ENCODE results near the gene HCFC1.

The HCFC1 gene

DNA sequence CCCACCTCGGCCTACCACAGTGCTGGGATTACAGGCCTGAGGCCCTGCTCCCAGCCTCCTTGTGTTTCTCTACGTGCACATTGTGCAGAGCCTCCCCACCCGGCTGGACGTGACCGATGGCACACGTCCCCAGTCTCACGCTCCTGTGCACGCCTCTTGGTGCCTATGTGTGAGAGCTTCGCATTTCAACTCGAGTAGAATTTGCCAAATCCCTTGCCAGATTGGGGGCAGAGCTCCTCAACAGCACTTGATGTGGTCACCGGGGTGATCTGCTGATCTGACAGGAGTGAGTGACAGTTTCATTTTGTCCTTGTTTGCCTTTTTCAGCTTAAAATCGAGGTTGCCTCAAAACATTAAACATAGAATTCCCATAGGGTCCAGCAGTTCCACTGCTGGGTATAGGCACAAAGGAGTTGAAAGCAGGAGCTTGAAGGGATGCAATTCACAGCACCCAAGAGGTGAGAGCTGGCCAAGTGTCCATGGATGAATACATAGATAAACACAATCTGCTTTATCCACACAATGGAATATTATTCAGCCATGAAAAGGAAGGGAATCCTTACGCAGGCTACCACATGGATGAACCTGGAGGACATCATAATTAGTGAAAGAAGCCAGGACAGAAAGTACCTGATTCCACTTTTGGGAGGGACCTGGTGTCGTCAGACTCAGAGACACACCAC is 18.5 kb upstream of the HCFC1 start:
- TF ChIP-seq L3MBTL2 (conservative IDR thresholded peaks at IDR 0.05) (no peak), CTBP1 (IDR thresholded peaks at IDR 0.05; ENCODE audit: borderline replicate concordance) (no peak), FOXA1 (IDR thresholded peaks at IDR 0.05) (no peak), SP1 (IDR thresholded peaks at IDR 0.05) (no peak), BHLHE40 (IDR thresholded peaks at IDR 0.05; ENCODE audit: borderline replicate concordance) (no peak), ZNF384 (IDR thresholded peaks at IDR 0.05) (no peak), NFRKB (IDR thresholded peaks at IDR 0.05) (no peak), FOXK2 (IDR thresholded peaks at IDR 0.05) (no peak), FOXM1 (IDR thresholded peaks at IDR 0.05; ENCODE audit: borderline replicate concordance) (no peak), TARDBP (IDR thresholded peaks at IDR 0.05) (no peak), SUZ12 (IDR thresholded peaks at IDR 0.05) (no peak), ARNT (IDR thresholded peaks at IDR 0.05) (no peak), ELF4 (IDR thresholded peaks at IDR 0.05) (no peak)
- TF ChIP-seq, protein P1, sequence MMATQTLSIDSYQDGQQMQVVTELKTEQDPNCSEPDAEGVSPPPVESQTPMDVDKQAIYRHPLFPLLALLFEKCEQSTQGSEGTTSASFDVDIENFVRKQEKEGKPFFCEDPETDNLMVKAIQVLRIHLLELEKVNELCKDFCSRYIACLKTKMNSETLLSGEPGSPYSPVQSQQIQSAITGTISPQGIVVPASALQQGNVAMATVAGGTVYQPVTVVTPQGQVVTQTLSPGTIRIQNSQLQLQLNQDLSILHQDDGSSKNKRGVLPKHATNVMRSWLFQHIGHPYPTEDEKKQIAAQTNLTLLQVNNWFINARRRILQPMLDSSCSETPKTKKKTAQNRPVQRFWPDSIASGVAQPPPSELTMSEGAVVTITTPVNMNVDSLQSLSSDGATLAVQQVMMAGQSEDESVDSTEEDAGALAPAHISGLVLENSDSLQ (IDR thresholded peaks at IDR 0.05): no peak
- CTCF ChIA-PET: interaction anchor here (1.1 kb wide), 1 partner anchor 146 kb away, joined by 3 read pairs; no protein-coding TSS in a partner anchor
- DNase-seq (ENCODE audit: extremely low spot score): no peak
- POLR2A ChIA-PET: interaction anchor here (0.8 to 1.2 kb wide), 2 partner anchors 17 to 107 kb away, joined by 3 to 4 read pairs; partner anchors contain the start of genes MECP2 and TMEM187

DNA sequence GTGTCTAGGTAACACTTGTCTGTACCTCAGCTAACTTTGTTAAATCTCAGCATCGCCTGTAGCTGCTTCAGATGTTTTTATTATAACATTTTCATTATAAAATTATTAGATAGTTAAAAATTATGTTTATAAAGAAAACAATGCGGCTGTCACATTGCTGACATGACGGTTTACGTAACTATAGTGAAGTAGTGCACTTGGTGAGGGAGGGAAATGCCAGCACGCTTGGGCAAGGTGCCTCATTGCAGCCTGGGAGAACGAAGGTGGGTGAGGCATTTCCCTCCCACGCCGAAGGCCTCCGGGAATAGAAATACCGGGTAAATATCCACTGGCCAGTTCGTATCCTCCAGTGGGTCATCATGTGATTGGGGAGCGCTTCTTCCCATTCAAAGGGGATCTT is 16.9 kb upstream of the HCFC1 start:
- ChIA-PET POLR2A (no interaction called here), CTCF (no interaction called here)
- TF ChIP-seq ARNT (IDR thresholded peaks at IDR 0.05): no peak
- no peak for TF ChIP-seq BHLHE40 (IDR thresholded peaks at IDR 0.05; ENCODE audit: borderline replicate concordance)
- TF ChIP-seq SP1 (IDR thresholded peaks at IDR 0.05): no peak
- no peak for TF ChIP-seq HDGF (IDR thresholded peaks at IDR 0.05; ENCODE audit: borderline replicate concordance)
- TF ChIP-seq NFRKB (IDR thresholded peaks at IDR 0.05): no peak
- TF ChIP-seq FOXM1 (IDR thresholded peaks at IDR 0.05; ENCODE audit: borderline replicate concordance): no peak
- no peak for TF ChIP-seq TARDBP (IDR thresholded peaks at IDR 0.05)
- TF ChIP-seq LEF1 (IDR thresholded peaks at IDR 0.05; ENCODE audit: borderline replicate concordance): no peak
- no peak for TF ChIP-seq FOXA1 (IDR thresholded peaks at IDR 0.05)
- no peak for TF ChIP-seq ZNF384 (IDR thresholded peaks at IDR 0.05)
- TF ChIP-seq, protein P1 (IDR thresholded peaks at IDR 0.05): no peak
- no peak for TF ChIP-seq FOXK2 (IDR thresholded peaks at IDR 0.05)
- no peak for TF ChIP-seq SUZ12 (IDR thresholded peaks at IDR 0.05)
- DNase-seq (ENCODE audit: extremely low spot score): no peak

DNA sequence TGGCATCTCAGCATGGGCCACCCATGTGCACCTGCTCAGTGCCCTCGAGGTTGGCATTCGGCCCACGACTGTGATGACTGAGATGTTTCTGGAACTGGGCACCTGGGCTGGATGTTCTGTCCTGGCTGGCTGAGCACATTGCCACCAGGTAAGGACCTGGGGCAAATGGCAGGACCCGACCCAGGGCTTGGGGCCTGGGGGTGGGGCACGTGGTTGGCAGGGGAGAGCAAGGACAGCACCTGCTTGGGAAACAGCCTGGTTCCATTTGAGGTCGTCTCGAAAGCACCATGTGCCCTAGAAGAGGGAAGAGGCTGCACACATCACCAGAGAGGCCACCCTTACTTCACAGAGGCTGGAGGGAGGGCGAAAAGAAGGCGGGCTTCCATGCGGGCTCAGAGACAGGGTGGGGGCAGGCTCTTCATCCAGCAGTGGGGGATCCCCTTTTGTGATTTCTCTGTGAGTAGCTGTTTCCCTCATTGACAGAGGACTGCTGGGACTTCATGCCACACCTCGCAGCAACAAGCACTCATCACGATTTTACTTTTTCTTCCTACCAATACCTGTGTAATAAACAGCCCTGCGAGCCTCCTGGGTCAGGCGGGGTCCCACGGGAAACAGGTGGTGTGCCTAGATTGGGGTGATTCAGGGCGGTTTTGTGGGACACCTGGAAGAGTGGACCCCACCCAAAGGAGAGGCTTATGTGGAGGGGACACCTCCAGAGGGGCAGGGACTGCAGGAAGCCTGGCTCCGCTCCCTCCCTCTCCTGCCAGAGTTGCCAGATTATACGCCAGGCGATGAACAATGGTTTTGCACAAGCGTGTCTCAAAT is 12.9 kb upstream of the HCFC1 start:
- CTCF ChIA-PET: no interaction called here
- no peak for TF ChIP-seq ZNF384 (IDR thresholded peaks at IDR 0.05)
- TF ChIP-seq ELF4 (IDR thresholded peaks at IDR 0.05): no peak
- TF ChIP-seq SP1 (IDR thresholded peaks at IDR 0.05): no peak
- no peak for TF ChIP-seq TARDBP (IDR thresholded peaks at IDR 0.05)
- no peak for TF ChIP-seq NFRKB (IDR thresholded peaks at IDR 0.05)
- TF ChIP-seq FOXM1 (IDR thresholded peaks at IDR 0.05; ENCODE audit: borderline replicate concordance): no peak
- no peak for TF ChIP-seq L3MBTL2 (conservative IDR thresholded peaks at IDR 0.05)
- TF ChIP-seq ARNT (IDR thresholded peaks at IDR 0.05): no peak
- TF ChIP-seq CTBP1 (IDR thresholded peaks at IDR 0.05; ENCODE audit: borderline replicate concordance): no peak
- TF ChIP-seq BHLHE40 (IDR thresholded peaks at IDR 0.05; ENCODE audit: borderline replicate concordance): no peak
- no peak for TF ChIP-seq LEF1 (IDR thresholded peaks at IDR 0.05; ENCODE audit: borderline replicate concordance)
- no peak for TF ChIP-seq HDGF (IDR thresholded peaks at IDR 0.05; ENCODE audit: borderline replicate concordance)
- TF ChIP-seq FOXK2 (IDR thresholded peaks at IDR 0.05): no peak
- TF ChIP-seq SUZ12 (IDR thresholded peaks at IDR 0.05): no peak
- TF ChIP-seq, protein P1 (IDR thresholded peaks at IDR 0.05): no peak
- TF ChIP-seq FOXA1 (IDR thresholded peaks at IDR 0.05): no peak
- POLR2A ChIA-PET: no interaction called here
- DNase-seq (ENCODE audit: extremely low spot score): no peak

DNA sequence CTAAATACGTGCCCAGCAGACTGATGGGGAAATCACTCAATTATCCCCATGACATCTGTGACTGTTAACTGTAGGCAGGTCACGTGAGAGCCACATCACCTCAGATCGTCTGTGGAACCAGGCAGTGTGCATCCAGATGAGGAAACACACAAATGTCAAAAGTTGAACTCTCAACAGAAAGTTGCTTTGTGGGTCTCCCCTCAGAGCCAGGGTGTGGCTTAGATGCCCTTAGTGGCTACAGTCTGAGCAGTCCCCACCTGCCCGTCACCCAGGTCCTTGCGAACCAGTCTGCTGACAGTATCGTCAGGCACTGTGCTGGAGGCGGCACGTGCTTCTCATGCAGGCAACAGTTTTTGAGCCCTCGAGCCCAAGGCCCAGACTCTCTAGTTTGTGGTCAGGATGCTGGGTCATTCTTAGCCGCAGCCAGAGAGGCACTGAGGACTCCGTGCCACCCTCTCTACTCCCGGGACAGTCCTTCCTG is 11.7 kb upstream of the HCFC1 start:
- POLR2A ChIA-PET: no interaction called here
- no peak for TF ChIP-seq BHLHE40 (IDR thresholded peaks at IDR 0.05; ENCODE audit: borderline replicate concordance)
- TF ChIP-seq L3MBTL2 (conservative IDR thresholded peaks at IDR 0.05): no peak
- TF ChIP-seq ZNF384 (IDR thresholded peaks at IDR 0.05): no peak
- TF ChIP-seq, protein P1 (IDR thresholded peaks at IDR 0.05): no peak
- TF ChIP-seq FOXK2 (IDR thresholded peaks at IDR 0.05): no peak
- no peak for TF ChIP-seq SP1 (IDR thresholded peaks at IDR 0.05)
- TF ChIP-seq ELF4 (IDR thresholded peaks at IDR 0.05): no peak
- no peak for TF ChIP-seq LEF1 (IDR thresholded peaks at IDR 0.05; ENCODE audit: borderline replicate concordance)
- TF ChIP-seq FOXM1 (IDR thresholded peaks at IDR 0.05; ENCODE audit: borderline replicate concordance): no peak
- no peak for TF ChIP-seq SUZ12 (IDR thresholded peaks at IDR 0.05)
- TF ChIP-seq CTBP1 (IDR thresholded peaks at IDR 0.05; ENCODE audit: borderline replicate concordance): no peak
- TF ChIP-seq TARDBP (IDR thresholded peaks at IDR 0.05): no peak
- no peak for TF ChIP-seq NFRKB (IDR thresholded peaks at IDR 0.05)
- TF ChIP-seq ARNT (IDR thresholded peaks at IDR 0.05): no peak
- TF ChIP-seq FOXA1 (IDR thresholded peaks at IDR 0.05): no peak
- TF ChIP-seq HDGF (IDR thresholded peaks at IDR 0.05; ENCODE audit: borderline replicate concordance): no peak
- CTCF ChIA-PET: no interaction called here
- DNase-seq (ENCODE audit: extremely low spot score): no peak
